H1 (cell line): ENCODE data around the gene CIITA.

Source experiments
- CEBPB ChIP-seq: IDR thresholded peaks from 2 replicates; pipeline ENCODE4 v1.6.1; 2012; ENCODE audit warnings: low read depth, low read length
- CHD2 ChIP-seq: IDR thresholded peaks from 2 replicates; pipeline ENCODE4 v1.6.1; 2012; ENCODE audit warnings: low read length, improper control_type of control experiment
- CREB1 ChIP-seq: IDR thresholded peaks from 2 replicates; pipeline ENCODE4 v1.6.1; 2012; ENCODE audit warnings: inconsistent platforms
- EGR1 ChIP-seq: IDR thresholded peaks from 2 replicates; pipeline ENCODE4 v1.6.1; 2011; ENCODE audit warnings: low read depth, low read length, borderline replicate concordance
- EP300 ChIP-seq, 2 experiments: IDR thresholded peaks; 1 replicate in 1 of 2; 2 replicates in 1 of 2; pipeline ENCODE4 v1.6.1; 2011 to 2012; ENCODE audit warnings: low read depth in 2 of 2, low read length in 2 of 2, mild to moderate bottlenecking in 2 of 2, borderline replicate concordance in 1 of 2, inconsistent platforms in 1 of 2, moderate library complexity in 1 of 2
- GABPA ChIP-seq: IDR thresholded peaks from 2 replicates; pipeline ENCODE4 v1.6.1; 2011; ENCODE audit warnings: mild to moderate bottlenecking, low read length, moderate library complexity, borderline replicate concordance; ENCODE audit not compliant: insufficient read depth
- GTF2F1 ChIP-seq: IDR thresholded peaks from 2 replicates; pipeline ENCODE4 v1.6.1; 2012; ENCODE audit warnings: low read depth, low read length, improper control_type of control experiment, borderline replicate concordance
- POLR2A ChIP-seq, 2 experiments: IDR thresholded peaks; 1 replicate in 1 of 2; 2 replicates in 1 of 2; pipeline ENCODE4 v1.6.1; 2011; ENCODE audit warnings: low read depth in 2 of 2, low read length in 2 of 2, mild to moderate bottlenecking in 2 of 2; ENCODE audit errors: control extremely low read depth in 1 of 2
- RNF2 ChIP-seq: fragments of 200-900, 300-1000 bp; sonication (generic); IDR thresholded peaks from 2 replicates; pipeline ENCODE4 v1.7.1; 2016; ENCODE audit warnings: borderline replicate concordance, low read depth, mild to moderate bottlenecking, antibody characterized with exemption, low read length; ENCODE audit not compliant: poor library complexity, severe bottlenecking; ENCODE audit errors: missing control alignments
- TF ChIP-seq, protein P1 (sequence below), 3 experiments: IDR thresholded peaks; 1 replicate in 2 of 3; 2 replicates in 1 of 3; pipeline versions ENCODE4 v1.5.1 to v1.6.1; 2011; ENCODE audit warnings: low read length in 3 of 3, mild to moderate bottlenecking in 3 of 3, inconsistent platforms in 2 of 3, low read depth in 1 of 3, moderate library complexity in 1 of 3; ENCODE audit not compliant: insufficient read depth in 1 of 3; ENCODE audit errors: control extremely low read depth in 1 of 3
- TF ChIP-seq, protein P2 (sequence below): IDR thresholded peaks from 2 replicates; pipeline ENCODE4 v1.6.1; 2012; ENCODE audit warnings: inconsistent platforms

DNA sequence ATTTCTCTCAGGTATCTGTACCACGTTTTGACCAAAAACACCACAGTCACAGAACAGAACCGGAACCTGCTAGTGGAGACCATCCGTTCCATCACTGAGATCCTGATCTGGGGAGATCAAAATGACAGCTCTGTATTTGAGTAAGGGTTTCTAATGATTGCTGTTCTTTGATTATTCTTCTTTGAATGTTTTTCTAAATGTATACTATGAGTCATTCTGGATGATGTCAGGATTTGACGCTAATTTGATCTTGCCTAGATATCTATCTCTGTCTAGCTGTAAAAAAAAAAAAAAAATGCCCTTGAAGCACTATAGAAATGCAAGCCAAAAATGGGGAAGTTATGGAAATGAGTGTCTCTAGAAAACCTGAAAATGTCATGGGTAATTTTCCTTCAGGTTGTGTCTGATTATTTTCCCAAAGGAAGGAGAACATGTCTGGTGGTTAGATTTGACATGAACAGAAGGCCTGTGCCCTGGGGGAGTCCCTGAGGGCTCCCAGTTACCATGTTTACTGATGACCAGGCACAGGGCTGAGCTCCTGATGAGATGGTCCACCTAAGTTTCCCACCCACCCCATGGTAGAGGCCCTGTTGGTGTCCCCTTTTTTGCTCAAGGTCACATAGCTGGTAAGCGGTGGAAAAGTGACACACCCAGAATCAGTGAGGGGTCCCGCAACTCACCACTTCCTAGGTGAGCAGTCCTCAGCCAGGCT is 80.9 kb downstream of the CIITA start:
- TF ChIP-seq CEBPB (no peak), GTF2F1 (no peak), CREB1 (no peak), EGR1 (no peak), RNF2 (no peak), GABPA (no peak), CHD2 (no peak), EP300 (IDR thresholded peaks at IDR 0.05; ENCODE audit: borderline replicate concordance in 1 of 2, low read depth in 2 of 2, low read length in 2 of 2) (no peak), POLR2A (IDR thresholded peaks at IDR 0.05; ENCODE audit: control extremely low read depth in 1 of 2, low read depth in 2 of 2, low read length in 2 of 2) (no peak)
- TF ChIP-seq, protein P1, sequence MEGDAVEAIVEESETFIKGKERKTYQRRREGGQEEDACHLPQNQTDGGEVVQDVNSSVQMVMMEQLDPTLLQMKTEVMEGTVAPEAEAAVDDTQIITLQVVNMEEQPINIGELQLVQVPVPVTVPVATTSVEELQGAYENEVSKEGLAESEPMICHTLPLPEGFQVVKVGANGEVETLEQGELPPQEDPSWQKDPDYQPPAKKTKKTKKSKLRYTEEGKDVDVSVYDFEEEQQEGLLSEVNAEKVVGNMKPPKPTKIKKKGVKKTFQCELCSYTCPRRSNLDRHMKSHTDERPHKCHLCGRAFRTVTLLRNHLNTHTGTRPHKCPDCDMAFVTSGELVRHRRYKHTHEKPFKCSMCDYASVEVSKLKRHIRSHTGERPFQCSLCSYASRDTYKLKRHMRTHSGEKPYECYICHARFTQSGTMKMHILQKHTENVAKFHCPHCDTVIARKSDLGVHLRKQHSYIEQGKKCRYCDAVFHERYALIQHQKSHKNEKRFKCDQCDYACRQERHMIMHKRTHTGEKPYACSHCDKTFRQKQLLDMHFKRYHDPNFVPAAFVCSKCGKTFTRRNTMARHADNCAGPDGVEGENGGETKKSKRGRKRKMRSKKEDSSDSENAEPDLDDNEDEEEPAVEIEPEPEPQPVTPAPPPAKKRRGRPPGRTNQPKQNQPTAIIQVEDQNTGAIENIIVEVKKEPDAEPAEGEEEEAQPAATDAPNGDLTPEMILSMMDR (IDR thresholded peaks at IDR 0.05; ENCODE audit: control extremely low read depth in 1 of 3, insufficient read depth in 1 of 3, low read depth in 1 of 3, low read length in 3 of 3): no peak
- TF ChIP-seq, protein P2, sequence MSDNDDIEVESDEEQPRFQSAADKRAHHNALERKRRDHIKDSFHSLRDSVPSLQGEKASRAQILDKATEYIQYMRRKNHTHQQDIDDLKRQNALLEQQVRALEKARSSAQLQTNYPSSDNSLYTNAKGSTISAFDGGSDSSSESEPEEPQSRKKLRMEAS: no peak
